Activated CD8-positive, alpha-beta memory T cell treated with anti-CD3 and anti-CD28 coated beads, Interleukin-2, amount 10 ng/mL, durations not matched to agents 7 days and 5 days (primary cell): Measurements from ENCODE around the gene PSMD2. TPM values are rescaled to one million over a fixed set of nuclear protein-coding genes. Genes with fewer than 3 reads are reported as not detected.

Experiments
- ATAC-seq: fragments of 150-1000 bp; cut with Tn5 transposase; one replicate; pipeline ENCODE4 v1.10.0; 2021; ENCODE audit warnings: moderate library complexity
- CTCF ChIA-PET: fragments of 350-600 bp; sonication (Branson Sonifier 250); formaldehyde crosslinking; loops from one replicate; lab custom pipeline; 2021; ENCODE audit warnings: antibody characterized with exemption; lab: Charles Lee
- DNase-seq: peaks from one replicate; pipeline ENCODE4 v3.0.0-alpha.2; 2020
- H3K27ac Mint-ChIP-seq: one replicate; pipeline ENCODE4 v1.8.0; 2021; ENCODE audit warnings: mild to moderate bottlenecking, mixed read lengths
- H3K27me3 Mint-ChIP-seq: one replicate; pipeline ENCODE4 v1.8.0; 2021; ENCODE audit warnings: mixed read lengths
- H3K36me3 Mint-ChIP-seq: one replicate; pipeline ENCODE4 v1.8.0; 2021; ENCODE audit warnings: mild to moderate bottlenecking, mixed read lengths
- H3K4me1 Mint-ChIP-seq: one replicate; pipeline ENCODE4 v1.8.0; 2021; ENCODE audit warnings: mixed read lengths
- H3K4me3 Mint-ChIP-seq: one replicate; pipeline ENCODE4 v1.8.0; 2021; ENCODE audit warnings: mild to moderate bottlenecking, moderate library complexity, mixed read lengths
- H3K9me3 Mint-ChIP-seq: one replicate; pipeline ENCODE4 v1.8.0; 2022; ENCODE audit warnings: low read depth, mixed read lengths
- total RNA-seq, 2 experiments: library from RNA; stranded (reverse); gene quantifications; one replicate each; pipeline ENCODE4 v1.2.3, GENCODE V29; 2021

Gene PSMD2
- total RNA-seq, 2 experiments from 2014 or later = 193 to 258 TPM

- Mint-ChIP-seq H3K36me3 (peaks cover 25% of the 10 kb centered on the region), H3K27me3 (no peaks in the 10 kb centered on the region), H3K27ac (peak overlapping the region; percentile 87), H3K4me1 (peaks cover 30% of the 10 kb centered on the region), H3K4me3 (peak overlapping the region; percentile 86), H3K9me3 (no peaks in the 10 kb centered on the region)
- ATAC-seq (peak; percentile 50), DNase-seq (peak; percentile 65)
- CTCF ChIA-PET = interaction anchor here (1.0 to 1.5 kb wide), 2 partner anchors 12 to 47 kb away, joined by 3 read pairs; partner anchors contain the start of genes CLCN2 and POLR2H
Measured at GRCh38 chr3:184314700-184315542, 15.9 kb downstream of the PSMD2 start.

DNA sequence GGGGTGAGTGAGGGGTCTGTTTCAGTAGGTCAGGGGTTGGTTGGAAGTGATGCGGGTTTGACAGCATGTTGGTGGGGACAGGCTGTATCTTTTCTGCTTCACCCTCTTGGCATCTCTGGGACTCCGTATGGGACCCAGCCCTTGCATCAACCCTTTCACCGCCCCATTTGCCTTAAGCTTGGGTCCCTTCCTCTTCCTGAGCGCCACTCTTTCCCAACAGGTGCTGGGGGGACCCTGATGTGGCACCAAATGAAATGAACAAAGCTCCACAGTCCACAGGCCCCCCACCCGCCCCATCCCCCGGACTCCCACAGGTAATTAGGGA lies 16.5 kb downstream of the PSMD2 start:
- H3K36me3 Mint-ChIP-seq = peaks cover 24% of the 10 kb centered on the region
- DNase-seq (peak; percentile 48), ATAC-seq (no peak)
- no peaks in the 10 kb centered on the region for H3K9me3 Mint-ChIP-seq
- peaks cover 30% of the 10 kb centered on the region for H3K4me1 Mint-ChIP-seq
- CTCF ChIA-PET = interaction anchor here (1.0 to 1.9 kb wide), 4 partner anchors 9 to 46 kb away, joined by 3 to 6 read pairs (median 4); partner anchors contain the start of genes CLCN2 and POLR2H
- H3K4me3 Mint-ChIP-seq = peak overlapping the region; percentile 86
- H3K27me3 Mint-ChIP-seq = no peaks in the 10 kb centered on the region
- H3K27ac Mint-ChIP-seq = peak overlapping the region; percentile 87

- Mint-ChIP-seq H3K4me3 (peak overlapping the region; percentile 86), H3K27ac (peak overlapping the region; percentile 87), H3K36me3 (peaks cover 30% of the 10 kb centered on the region), H3K4me1 (peaks cover 30% of the 10 kb centered on the region), H3K27me3 (no peaks in the 10 kb centered on the region), H3K9me3 (no peaks in the 10 kb centered on the region)
- CTCF ChIA-PET = interaction anchor here (1.0 to 1.9 kb wide), 4 partner anchors 10 to 46 kb away, joined by 3 to 6 read pairs (median 4); partner anchors contain the start of genes CLCN2 and POLR2H
- no peak for ATAC-seq
- DNase-seq = no peak
Measured at GRCh38 chr3:184315871-184316661, 17.0 kb downstream of the PSMD2 start.

DNA sequence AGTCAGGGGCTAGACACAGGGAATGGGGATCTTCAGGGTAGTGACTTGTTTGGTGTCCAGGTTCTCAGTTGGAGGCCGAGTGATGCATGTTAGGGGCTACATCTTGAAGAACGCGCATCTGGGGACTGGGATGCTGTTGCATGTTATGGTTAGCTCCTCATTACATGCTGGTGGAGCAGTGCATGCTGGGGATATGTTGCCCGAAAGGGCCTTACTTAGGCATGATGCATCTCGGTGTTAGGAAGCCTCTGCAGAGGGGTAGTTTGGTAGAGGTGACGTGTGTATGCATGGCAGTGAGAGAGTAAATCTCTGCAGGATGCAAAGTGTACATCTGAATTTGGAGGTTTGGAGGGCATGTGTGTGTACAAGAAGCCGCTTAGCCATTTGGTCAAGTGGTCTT lies 17.8 kb downstream of the PSMD2 start:
- Mint-ChIP-seq H3K27me3 (no peaks in the 10 kb centered on the region), H3K9me3 (no peaks in the 10 kb centered on the region), H3K27ac (peak overlapping the region; percentile 87), H3K36me3 (peaks cover 37% of the 10 kb centered on the region), H3K4me3 (peak overlapping the region; percentile 86), H3K4me1 (peaks cover 30% of the 10 kb centered on the region)
- ATAC-seq (no peak), DNase-seq (no peak)
- CTCF ChIA-PET = interaction anchor here (1.7 to 1.9 kb wide), 3 partner anchors 11 to 55 kb away, joined by 4 to 6 read pairs (median 5); no protein-coding TSS in a partner anchor

DNA sequence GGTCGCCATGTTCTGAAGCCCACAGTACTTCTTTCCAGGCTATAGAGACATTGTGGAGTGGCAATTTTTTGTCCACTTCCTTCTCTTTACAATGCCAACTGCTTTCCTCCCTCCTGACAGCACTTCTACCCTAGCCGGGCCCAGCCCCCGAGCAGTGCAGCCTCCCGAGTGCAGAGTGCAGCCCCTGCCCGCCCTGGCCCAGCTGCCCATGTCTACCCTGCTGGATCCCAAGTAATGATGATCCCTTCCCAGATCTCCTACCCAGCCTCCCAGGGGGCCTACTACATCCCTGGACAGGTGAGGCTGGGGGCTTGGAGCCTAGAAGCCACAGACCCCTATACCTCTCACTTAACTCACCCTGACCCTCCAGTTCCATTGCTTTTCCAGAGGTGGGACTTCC lies 18.2 kb downstream of the PSMD2 start:
- H3K27me3 Mint-ChIP-seq = no peaks in the 10 kb centered on the region
- CTCF ChIA-PET = interaction anchor here (1.7 to 1.9 kb wide), 3 partner anchors 11 to 54 kb away, joined by 4 to 6 read pairs (median 5); no protein-coding TSS in a partner anchor
- H3K36me3 Mint-ChIP-seq = peaks cover 38% of the 10 kb centered on the region
- no peaks in the 10 kb centered on the region for H3K9me3 Mint-ChIP-seq
- no peak overlapping the region for H3K27ac Mint-ChIP-seq
- DNase-seq = no peak
- peak overlapping the region; percentile 86 for H3K4me3 Mint-ChIP-seq
- H3K4me1 Mint-ChIP-seq = peaks cover 30% of the 10 kb centered on the region
- ATAC-seq = no peak

GRCh38 chr3:184320104-184320445 lies 21.0 kb downstream of the PSMD2 start:
- Mint-ChIP-seq H3K4me3 (no peak overlapping the region), H3K27me3 (no peaks in the 10 kb centered on the region), H3K4me1 (peaks cover 29% of the 10 kb centered on the region), H3K27ac (no peak overlapping the region), H3K9me3 (no peaks in the 10 kb centered on the region), H3K36me3 (peaks cover 61% of the 10 kb centered on the region)
- CTCF ChIA-PET = interaction anchor here (1.4 to 1.5 kb wide), 2 partner anchors 18 to 34 kb away, joined by 3 to 4 read pairs; partner anchors contain the start of gene FAM131A
- no peak for ATAC-seq
- DNase-seq = no peak

GRCh38 chr3:184321666-184322065 lies 22.6 kb downstream of the PSMD2 start:
- H3K4me1 Mint-ChIP-seq = peaks cover 25% of the 10 kb centered on the region
- H3K4me3 Mint-ChIP-seq = no peak overlapping the region
- ATAC-seq (no peak), DNase-seq (no peak)
- CTCF ChIA-PET = no interaction called here
- no peak overlapping the region for H3K27ac Mint-ChIP-seq
- H3K27me3 Mint-ChIP-seq = no peaks in the 10 kb centered on the region
- no peaks in the 10 kb centered on the region for H3K9me3 Mint-ChIP-seq
- peaks cover 70% of the 10 kb centered on the region for H3K36me3 Mint-ChIP-seq

DNA sequence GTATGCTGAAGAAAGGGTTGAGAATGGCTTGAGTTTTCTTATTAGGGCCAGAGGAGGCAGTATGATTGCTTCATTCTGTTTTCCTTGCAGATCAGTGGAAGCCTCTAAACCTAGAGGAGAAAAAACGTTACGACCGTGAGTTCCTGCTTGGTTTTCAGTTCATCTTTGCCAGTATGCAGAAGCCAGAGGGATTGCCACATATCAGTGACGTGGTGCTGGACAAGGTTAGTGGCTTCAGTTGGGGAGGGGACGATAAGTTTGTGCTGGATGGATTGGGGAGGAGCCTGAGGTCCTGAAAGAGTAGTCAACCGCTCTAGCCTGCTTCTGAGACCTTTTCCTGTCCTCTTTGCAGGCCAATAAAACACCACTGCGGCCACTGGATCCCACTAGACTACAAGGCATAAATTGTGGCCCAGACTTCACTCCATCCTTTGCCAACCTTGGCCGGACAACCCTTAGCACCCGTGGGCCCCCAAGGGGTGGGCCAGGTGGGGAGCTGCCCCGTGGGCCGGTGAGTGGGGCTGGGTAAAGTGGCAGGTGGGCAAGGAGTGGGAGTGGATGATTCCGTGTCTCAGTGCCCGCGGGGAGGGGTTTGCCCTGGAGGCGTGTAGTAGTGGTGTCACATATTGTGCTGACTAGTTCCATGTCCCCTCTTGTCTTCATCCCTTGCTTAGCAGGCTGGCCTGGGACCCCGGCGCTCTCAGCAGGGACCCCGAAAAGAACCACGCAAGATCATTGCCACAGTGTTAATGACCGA lies 23.9 kb downstream of the PSMD2 start:
- DNase-seq (no peak), ATAC-seq (no peak)
- Mint-ChIP-seq H3K4me1 (peaks cover 12% of the 10 kb centered on the region), H3K4me3 (no peak overlapping the region), H3K27me3 (no peaks in the 10 kb centered on the region), H3K9me3 (no peaks in the 10 kb centered on the region), H3K27ac (no peak overlapping the region), H3K36me3 (peaks cover 72% of the 10 kb centered on the region)
- CTCF ChIA-PET = no interaction called here

GRCh38 chr3:184323696-184324095 lies 24.7 kb downstream of the PSMD2 start:
- CTCF ChIA-PET = no interaction called here
- Mint-ChIP-seq H3K4me3 (no peak overlapping the region), H3K9me3 (no peaks in the 10 kb centered on the region), H3K27ac (no peak overlapping the region), H3K36me3 (peaks cover 75% of the 10 kb centered on the region), H3K4me1 (peaks cover 9% of the 10 kb centered on the region), H3K27me3 (no peaks in the 10 kb centered on the region)
- ATAC-seq = no peak
- no peak for DNase-seq

GRCh38 chr3:184325269-184325668 lies 26.2 kb downstream of the PSMD2 start:
- H3K9me3 Mint-ChIP-seq = no peaks in the 10 kb centered on the region
- H3K4me3 Mint-ChIP-seq = no peak overlapping the region
- no peak overlapping the region for H3K27ac Mint-ChIP-seq
- H3K4me1 Mint-ChIP-seq = peaks cover 3% of the 10 kb centered on the region
- DNase-seq (no peak), ATAC-seq (no peak)
- CTCF ChIA-PET = no interaction called here
- H3K27me3 Mint-ChIP-seq = no peaks in the 10 kb centered on the region
- H3K36me3 Mint-ChIP-seq = peaks cover 80% of the 10 kb centered on the region

- Mint-ChIP-seq H3K4me1 (peaks cover 3% of the 10 kb centered on the region), H3K4me3 (no peak overlapping the region), H3K27me3 (no peaks in the 10 kb centered on the region), H3K9me3 (no peaks in the 10 kb centered on the region), H3K36me3 (peaks cover 80% of the 10 kb centered on the region), H3K27ac (no peak overlapping the region)
- CTCF ChIA-PET = no interaction called here
- no peak for DNase-seq
- ATAC-seq = no peak
Measured at GRCh38 chr3:184325715-184326369, 26.8 kb downstream of the PSMD2 start.

- Mint-ChIP-seq H3K27ac (no peak overlapping the region), H3K9me3 (no peaks in the 10 kb centered on the region)
Measured at GRCh38 chr3:184327171-184327570, 28.1 kb downstream of the PSMD2 start.

More at GRCh38 chr3:184327171-184327570, 28.1 kb downstream of the PSMD2 start:
- H3K4me1 Mint-ChIP-seq = peaks cover 10% of the 10 kb centered on the region
- CTCF ChIA-PET = interaction anchor here (1.4 kb wide), 1 partner anchor 12 kb away, joined by 3 read pairs; no protein-coding TSS in a partner anchor
- H3K36me3 Mint-ChIP-seq = peaks cover 81% of the 10 kb centered on the region
- ATAC-seq (no peak), DNase-seq (no peak)
- no peak overlapping the region for H3K4me3 Mint-ChIP-seq
- H3K27me3 Mint-ChIP-seq = no peaks in the 10 kb centered on the region
